ENCODE data around the gene U2AF1L4. TPM values are rescaled to one million over a fixed set of nuclear protein-coding genes. Genes with fewer than 3 reads are reported as not detected.
"Not testable (repeated sequence)": the region's sequence is repeated elsewhere in the genome, so short reads cannot be mapped to it uniquely, and the experiment has no call there.

The U2AF1L4 gene
- total RNA-seq, 1 donor = 12.1 TPM

DNA sequence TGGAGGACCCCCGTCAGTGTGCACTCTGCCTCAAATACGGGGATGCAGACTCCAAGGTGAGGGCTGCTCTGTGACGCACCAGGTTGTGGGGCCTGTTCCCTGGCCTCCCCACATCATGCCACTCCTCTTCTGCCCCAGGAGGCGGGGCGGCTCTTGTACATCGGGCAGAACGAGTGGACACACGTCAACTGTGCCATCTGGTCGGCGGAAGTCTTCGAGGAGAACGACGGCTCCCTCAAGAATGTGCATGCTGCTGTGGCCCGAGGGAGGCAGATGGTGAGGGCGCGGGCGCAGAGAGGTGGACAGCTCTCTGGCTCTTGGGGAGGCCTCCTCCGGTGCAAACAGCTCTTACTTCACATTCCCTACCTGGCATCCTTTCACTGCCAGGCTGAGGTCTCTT lies 16.2 kb downstream of the U2AF1L4 start:
- DNase-seq (ENCODE audit: low read depth in 2 of 3, low spot score in 2 of 3) = no peak

- DNase-seq (ENCODE audit: low read depth in 2 of 3, low spot score in 2 of 3) = no peak
Measured at GRCh38 chr19:35727956-35728706, 17.1 kb downstream of the U2AF1L4 start.

- no peak for DNase-seq (ENCODE audit: low read depth in 2 of 3, low spot score in 2 of 3)
Measured at GRCh38 chr19:35727053-35727955, 17.9 kb downstream of the U2AF1L4 start.

DNA sequence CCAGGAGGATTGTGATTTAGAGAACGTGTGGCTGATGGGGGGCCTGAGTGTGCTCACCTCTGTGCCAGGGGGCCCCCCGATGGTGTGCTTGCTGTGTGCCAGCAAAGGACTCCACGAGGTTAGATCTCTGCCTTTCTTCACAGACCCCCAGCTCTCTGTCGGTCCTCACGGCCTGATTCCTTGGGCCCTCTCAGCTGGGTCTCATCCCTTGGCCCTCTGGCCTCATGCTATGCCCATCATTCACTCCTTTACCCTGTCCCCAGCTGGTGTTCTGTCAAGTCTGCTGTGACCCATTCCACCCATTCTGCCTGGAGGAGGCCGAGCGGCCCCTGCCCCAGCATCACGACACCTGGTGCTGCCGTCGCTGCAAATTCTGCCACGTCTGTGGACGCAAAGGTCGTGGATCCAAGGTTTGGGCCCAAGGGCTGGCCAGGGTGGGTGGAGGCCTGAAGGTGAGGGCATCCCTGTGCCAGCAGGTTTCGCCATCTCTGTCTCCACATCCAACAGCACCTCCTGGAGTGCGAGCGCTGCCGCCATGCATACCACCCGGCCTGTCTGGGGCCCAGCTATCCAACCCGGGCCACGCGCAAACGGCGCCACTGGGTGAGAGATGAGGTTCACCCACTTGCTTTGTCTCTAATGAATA lies 19.9 kb downstream of the U2AF1L4 start:
- no peak for DNase-seq (ENCODE audit: low read depth in 2 of 3, low spot score in 2 of 3)

GRCh38 chr19:35724560-35724959 lies 20.7 kb downstream of the U2AF1L4 start:
- DNase-seq (ENCODE audit: low read depth in 2 of 3, low spot score in 2 of 3) = no peak

GRCh38 chr19:35724132-35724531 lies 21.1 kb downstream of the U2AF1L4 start:
- DNase-seq (ENCODE audit: low read depth in 2 of 3, low spot score in 2 of 3) = not testable (repeated sequence)

DNA sequence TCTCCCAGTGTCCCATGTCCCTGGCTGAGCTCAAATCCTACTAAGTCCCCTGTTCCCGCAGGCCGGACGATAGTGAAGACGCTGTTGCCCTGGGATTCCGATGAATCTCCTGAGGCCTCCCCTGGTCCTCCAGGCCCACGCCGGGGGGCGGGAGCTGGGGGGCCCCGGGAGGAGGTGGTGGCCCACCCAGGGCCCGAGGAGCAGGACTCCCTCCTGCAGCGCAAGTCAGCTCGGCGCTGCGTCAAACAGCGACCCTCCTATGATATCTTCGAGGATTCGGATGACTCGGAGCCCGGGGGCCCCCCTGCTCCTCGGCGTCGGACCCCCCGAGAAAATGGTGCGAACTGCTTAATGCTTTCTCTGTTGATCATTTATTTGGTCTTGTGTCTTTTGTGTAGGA lies 21.5 kb downstream of the U2AF1L4 start:
- DNase-seq (ENCODE audit: low read depth in 2 of 3, low spot score in 2 of 3) = no peak

GRCh38 chr19:35722897-35723296 lies 22.3 kb downstream of the U2AF1L4 start:
- DNase-seq (ENCODE audit: low read depth in 2 of 3, low spot score in 2 of 3) = no peak

DNA sequence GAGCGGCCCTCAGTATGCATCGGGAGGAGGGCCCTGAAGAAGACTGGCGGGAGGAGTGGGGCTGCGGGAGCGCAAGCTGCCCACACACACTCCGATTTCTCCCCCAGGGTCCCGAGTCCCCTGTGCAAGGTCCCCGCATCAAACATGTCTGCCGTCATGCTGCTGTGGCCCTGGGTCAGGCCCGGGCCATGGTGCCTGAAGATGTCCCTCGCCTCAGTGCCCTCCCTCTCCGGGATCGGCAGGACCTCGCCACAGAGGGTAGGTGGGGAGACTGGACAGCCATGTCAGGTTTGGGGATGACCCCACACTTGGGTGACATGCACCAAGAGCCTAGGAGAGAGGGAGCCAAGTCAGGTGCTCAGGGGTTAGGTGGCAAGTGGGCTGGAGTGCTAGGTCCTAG lies 22.8 kb downstream of the U2AF1L4 start:
- DNase-seq (ENCODE audit: low read depth in 2 of 3, low spot score in 2 of 3) = no peak

DNA sequence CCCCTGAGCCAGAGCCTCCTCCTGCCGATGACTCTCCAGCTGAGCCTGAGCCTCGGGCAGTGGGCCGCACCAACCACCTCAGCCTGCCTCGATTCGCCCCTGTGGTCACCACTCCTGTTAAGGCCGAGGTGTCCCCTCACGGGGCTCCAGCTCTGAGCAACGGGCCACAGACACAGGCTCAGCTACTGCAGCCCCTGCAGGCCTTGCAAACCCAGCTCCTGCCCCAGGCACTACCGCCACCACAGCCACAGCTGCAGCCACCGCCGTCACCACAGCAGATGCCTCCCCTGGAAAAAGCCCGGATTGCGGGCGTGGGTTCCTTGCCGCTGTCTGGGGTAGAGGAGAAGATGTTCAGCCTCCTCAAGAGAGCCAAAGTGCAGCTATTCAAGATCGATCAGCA lies 23.8 kb downstream of the U2AF1L4 start:
- DNase-seq (ENCODE audit: low read depth in 2 of 3, low spot score in 2 of 3) = no peak

DNA sequence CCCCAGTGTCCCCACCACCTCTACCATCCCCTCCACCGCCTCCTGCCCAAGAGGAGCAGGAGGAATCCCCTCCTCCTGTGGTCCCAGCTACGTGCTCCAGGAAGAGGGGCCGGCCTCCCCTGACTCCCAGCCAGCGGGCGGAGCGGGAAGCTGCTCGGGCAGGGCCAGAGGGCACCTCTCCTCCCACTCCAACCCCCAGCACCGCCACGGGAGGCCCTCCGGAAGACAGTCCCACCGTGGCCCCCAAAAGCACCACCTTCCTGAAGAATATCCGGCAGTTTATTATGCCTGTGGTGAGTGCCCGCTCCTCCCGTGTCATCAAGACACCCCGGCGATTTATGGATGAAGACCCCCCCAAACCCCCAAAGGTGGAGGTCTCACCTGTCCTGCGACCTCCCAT lies 24.6 kb downstream of the U2AF1L4 start:
- no peak for DNase-seq (ENCODE audit: low read depth in 2 of 3, low spot score in 2 of 3)

DNA sequence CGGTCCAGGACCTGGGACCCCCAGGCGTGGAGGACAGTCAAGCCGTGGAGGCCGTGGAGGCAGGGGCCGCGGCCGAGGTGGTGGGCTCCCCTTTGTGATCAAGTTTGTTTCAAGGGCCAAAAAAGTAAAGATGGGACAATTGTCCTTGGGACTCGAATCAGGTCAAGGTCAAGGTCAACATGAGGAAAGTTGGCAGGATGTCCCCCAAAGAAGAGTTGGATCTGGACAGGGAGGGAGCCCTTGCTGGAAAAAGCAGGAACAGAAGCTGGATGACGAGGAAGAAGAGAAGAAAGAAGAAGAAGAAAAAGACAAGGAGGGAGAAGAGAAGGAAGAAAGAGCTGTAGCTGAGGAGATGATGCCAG lies 25.1 kb downstream of the U2AF1L4 start:
- DNase-seq (ENCODE audit: low read depth in 2 of 3, low spot score in 2 of 3) = no peak

DNA sequence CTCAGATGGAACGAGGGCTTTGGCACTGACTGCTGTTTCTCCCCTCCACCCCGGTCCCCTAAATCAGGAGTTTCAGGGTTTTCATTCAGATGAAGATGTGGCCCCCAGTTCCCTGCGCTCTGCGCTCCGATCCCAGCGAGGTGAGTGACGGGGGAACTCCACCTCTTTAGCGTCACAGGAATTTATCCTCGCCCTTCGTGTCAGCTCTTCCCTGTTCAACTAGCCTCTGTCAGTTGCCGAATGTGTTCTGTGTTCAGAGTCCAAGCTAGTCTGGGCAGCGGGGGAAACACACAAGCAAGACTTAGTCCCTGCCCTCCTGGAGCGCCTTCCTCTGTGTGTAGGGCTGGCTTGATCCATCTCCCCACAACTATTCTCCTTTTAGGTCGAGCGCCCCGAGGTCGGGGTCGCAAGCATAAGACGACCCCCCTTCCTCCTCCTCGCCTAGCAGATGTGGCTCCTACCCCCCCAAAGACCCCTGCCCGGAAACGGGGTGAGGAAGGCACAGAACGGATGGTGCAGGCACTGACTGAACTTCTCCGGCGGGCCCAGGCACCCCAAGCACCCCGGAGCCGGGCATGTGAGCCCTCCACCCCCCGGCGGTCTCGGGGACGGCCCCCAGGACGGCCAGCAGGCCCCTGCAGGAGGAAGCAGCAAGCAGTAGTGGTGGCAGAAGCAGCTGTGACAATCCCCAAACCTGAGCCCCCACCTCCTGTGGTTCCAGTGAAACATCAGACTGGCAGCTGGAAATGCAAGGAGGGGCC lies 25.6 kb downstream of the U2AF1L4 start:
- DNase-seq (ENCODE audit: low read depth in 2 of 3, low spot score in 2 of 3) = no peak

GRCh38 chr19:35718345-35719041 lies 26.7 kb downstream of the U2AF1L4 start:
- peak in 1 of 3 donors; percentile 46 for DNase-seq (ENCODE audit: low read depth in 2 of 3, low spot score in 2 of 3)

DNA sequence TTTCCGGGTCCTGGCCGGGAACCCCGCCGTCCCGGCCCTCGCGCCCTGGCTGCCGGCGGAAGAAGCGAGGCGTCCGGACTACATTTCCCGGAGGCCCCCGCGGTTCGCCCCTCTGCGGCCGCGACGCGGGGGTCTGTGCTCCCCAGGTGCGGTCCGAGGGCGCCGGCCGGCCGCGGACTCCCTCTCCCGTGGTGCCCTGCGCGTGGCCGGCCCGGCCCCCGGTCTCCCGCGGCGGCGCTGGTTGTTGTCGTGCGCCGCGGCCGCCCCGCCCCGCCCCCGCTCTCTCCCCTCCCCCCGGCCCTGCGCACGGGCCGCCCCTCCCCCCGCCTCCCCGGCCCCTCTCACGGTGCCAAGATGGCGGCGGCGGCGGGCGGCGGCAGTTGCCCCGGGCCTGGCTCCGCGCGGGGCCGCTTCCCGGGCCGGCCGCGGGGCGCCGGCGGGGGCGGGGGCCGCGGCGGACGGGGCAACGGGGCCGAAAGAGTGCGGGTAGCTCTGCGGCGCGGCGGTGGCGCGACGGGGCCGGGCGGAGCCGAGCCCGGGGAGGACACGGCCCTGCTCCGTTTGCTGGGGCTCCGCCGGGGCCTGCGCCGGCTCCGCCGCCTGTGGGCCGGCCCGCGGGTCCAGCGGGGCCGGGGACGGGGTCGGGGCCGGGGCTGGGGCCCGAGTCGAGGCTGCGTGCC lies 27.4 kb downstream of the U2AF1L4 start, which contains the start of gene KMT2B:
KMT2B (plus strand) TSS at position 339 of the 680 bp plus-strand sequence; CDS start at position 355, 16 bp downstream.
- peak in 1 of 3 donors; percentile 84 for DNase-seq (ENCODE audit: low read depth in 2 of 3, low spot score in 2 of 3)

GRCh38 chr19:35716801-35717664 lies 28.2 kb downstream of the U2AF1L4 start:
- DNase-seq (ENCODE audit: low read depth in 2 of 3, low spot score in 2 of 3) = peak; percentile 51 to 97 (median 96)

- DNase-seq (ENCODE audit: low read depth in 2 of 3, low spot score in 2 of 3) = no peak
Measured at GRCh38 chr19:35715981-35716800, 29.0 kb downstream of the U2AF1L4 start.

Data from hematopoietic multipotent progenitor cell (in vitro differentiated cells).